ENCODE measurements around the gene MAD1L1. TPM values are rescaled to one million over a fixed set of nuclear protein-coding genes. Genes with fewer than 3 reads are reported as not detected.
A peak's percentile ranks its signal among the peaks of the same experiment; 100 is the strongest.
"Not testable (repeated sequence)": the region's sequence is repeated elsewhere in the genome, so short reads cannot be mapped to it uniquely, and the experiment has no call there.

The MAD1L1 gene
- total RNA-seq, 4 donors from 2014 or later: 60.3 to 149 (median 73.7) TPM

DNA sequence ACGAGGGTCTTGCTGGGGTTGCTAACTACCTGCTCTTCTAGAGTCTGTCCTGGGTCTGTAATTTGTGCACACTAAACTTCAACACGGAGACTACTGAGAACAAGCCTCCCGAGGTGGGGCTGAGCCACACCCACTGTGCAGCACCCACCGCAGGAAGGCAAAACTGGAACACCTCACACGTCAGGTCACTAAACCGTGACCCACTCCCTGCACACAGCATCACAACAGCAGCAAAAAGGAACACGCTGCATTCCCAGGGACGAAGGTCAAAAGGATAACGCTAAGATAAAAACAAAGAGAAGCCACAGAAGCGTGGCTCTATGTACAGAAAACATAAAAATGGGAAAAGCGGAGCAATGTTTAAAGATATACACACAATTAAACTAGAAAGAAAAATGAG, 170.1 kb downstream of the MAD1L1 start:
- DNase-seq (ENCODE audit: low spot score in 2 of 2): no peak
- Histone ChIP-seq H3K4me3 (no peak overlapping the region), H3K9me3 (peaks cover 0 to 9% (median 0%) of the 10 kb centered on the region in 4 donors), H3K27ac (peak overlapping the region in 1 of 4 donors; percentile 79), H3K4me1 (peaks cover 0 to 28% (median 3%) of the 10 kb centered on the region in 4 donors), H3K36me3 (peaks cover 0 to 32% (median 0%) of the 10 kb centered on the region in 3 donors), H3K27me3 (no peaks in the 10 kb centered on the region)
- TF ChIP-seq EP300 (IDR thresholded peaks at IDR 0.05) (no peak), POLR2A (IDR thresholded peaks at IDR 0.05) (no peak)
- TF ChIP-seq, protein P1, sequence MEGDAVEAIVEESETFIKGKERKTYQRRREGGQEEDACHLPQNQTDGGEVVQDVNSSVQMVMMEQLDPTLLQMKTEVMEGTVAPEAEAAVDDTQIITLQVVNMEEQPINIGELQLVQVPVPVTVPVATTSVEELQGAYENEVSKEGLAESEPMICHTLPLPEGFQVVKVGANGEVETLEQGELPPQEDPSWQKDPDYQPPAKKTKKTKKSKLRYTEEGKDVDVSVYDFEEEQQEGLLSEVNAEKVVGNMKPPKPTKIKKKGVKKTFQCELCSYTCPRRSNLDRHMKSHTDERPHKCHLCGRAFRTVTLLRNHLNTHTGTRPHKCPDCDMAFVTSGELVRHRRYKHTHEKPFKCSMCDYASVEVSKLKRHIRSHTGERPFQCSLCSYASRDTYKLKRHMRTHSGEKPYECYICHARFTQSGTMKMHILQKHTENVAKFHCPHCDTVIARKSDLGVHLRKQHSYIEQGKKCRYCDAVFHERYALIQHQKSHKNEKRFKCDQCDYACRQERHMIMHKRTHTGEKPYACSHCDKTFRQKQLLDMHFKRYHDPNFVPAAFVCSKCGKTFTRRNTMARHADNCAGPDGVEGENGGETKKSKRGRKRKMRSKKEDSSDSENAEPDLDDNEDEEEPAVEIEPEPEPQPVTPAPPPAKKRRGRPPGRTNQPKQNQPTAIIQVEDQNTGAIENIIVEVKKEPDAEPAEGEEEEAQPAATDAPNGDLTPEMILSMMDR (IDR thresholded peaks at IDR 0.05): no peak
- 75 to 81% methylated on average over 11 of the region's 11 CpGs for WGBS, 2 donors

DNA sequence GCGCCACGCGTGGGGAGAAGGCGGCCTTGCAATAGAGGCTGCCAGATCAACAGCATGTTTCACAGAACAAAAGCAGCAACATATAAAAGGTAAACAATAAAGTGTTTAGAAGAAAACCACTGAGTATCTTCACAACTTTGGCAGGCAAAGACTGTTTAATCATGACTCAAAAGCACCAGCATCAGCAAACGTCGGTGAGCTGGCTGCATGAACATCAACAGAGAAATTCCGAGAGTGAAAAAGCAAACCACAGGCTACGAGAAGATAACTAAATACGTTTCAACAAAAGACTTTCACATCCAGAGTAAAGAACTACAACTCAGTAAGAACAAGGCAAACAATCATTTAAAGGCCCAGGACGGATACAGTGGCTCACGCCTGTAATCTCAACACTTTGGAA, 172.0 kb downstream of the MAD1L1 start:
- Histone ChIP-seq H3K27ac (no peak overlapping the region), H3K4me3 (no peak overlapping the region), H3K36me3 (peaks cover 0 to 13% (median 0%) of the 10 kb centered on the region in 3 donors), H3K9me3 (peaks cover 0 to 9% (median 0%) of the 10 kb centered on the region in 4 donors), H3K27me3 (no peaks in the 10 kb centered on the region), H3K4me1 (peaks cover 0 to 19% (median 0%) of the 10 kb centered on the region in 4 donors)
- 89 to 90% methylated on average over 11 of the region's 11 CpGs for WGBS, 2 donors
- TF ChIP-seq, protein P1 (IDR thresholded peaks at IDR 0.05): no peak
- TF ChIP-seq POLR2A (IDR thresholded peaks at IDR 0.05) (no peak), EP300 (IDR thresholded peaks at IDR 0.05) (no peak)
- no peak for DNase-seq (ENCODE audit: low spot score in 2 of 2)

DNA sequence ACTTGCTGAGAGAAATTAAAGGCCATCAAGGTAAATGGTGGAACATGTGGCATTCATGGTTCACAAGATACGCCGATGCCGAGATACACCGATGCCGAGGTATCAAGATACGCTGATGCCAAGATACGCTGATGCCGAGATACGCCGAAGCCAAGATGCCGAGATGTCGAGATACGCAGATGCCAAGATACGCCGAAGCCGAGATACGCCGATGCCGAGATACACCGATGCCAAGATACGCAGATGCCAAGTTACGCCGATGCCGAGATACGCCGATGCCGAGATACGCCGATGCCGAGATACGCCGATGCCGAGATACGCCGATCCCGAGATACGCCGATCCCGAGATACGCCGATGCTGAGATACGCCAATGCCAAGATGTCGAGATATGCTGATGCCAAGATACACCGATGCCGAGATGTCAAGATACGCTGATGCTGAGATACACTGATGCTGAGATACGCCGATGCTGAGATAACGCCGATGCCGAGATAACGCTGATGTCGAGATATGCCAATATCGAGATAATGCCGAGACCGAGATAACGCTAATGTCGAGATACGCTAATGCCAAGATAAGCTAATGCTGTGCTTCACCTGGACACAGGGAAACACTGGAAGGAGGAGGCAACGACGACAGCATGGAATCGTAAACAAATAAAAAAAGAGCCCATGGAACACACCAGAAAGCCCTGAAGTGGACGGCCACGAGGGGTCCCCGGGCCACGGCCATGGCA, 172.6 kb downstream of the MAD1L1 start:
- H3K27ac ChIP-seq: no peak overlapping the region
- H3K9me3 ChIP-seq: peaks cover 0 to 9% (median 0%) of the 10 kb centered on the region in 4 donors
- H3K36me3 ChIP-seq: peaks cover 0 to 9% (median 0%) of the 10 kb centered on the region in 3 donors
- TF ChIP-seq EP300 (IDR thresholded peaks at IDR 0.05) (no peak), POLR2A (IDR thresholded peaks at IDR 0.05) (no peak)
- TF ChIP-seq, protein P1 (IDR thresholded peaks at IDR 0.05): no peak
- no peak overlapping the region for H3K4me3 ChIP-seq
- H3K27me3 ChIP-seq: no peaks in the 10 kb centered on the region
- peaks cover 0 to 16% (median 0%) of the 10 kb centered on the region in 4 donors for H3K4me1 ChIP-seq
- WGBS, 2 donors: 95 to 96% methylated on average over 66 of the region's 66 CpGs
- no peak for DNase-seq (ENCODE audit: low spot score in 2 of 2)

DNA sequence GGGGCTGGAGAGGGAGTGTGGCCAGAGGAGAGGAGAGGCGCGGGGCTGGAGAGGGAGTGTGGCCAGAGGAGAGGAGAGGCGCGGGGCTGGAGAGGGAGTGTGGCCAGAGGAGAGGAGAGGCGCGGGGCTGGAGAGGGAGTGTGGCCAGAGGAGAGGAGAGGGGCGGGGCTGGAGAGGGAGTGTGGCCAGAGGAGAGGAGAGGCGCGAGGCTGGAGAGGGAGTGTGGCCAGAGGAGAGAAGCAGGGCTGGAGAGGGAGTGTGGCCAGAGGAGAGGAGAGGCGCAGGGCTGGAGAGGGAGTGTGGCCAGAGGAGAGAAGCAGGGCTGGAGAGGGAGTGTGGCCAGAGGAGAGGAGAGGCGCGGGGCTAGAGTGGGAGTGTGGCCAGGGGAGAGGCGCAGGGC, 174.5 kb downstream of the MAD1L1 start:
- peaks cover 0 to 16% (median 0%) of the 10 kb centered on the region in 3 donors for H3K36me3 ChIP-seq
- not testable (repeated sequence) for DNase-seq (ENCODE audit: low spot score in 2 of 2); H3K9me3 ChIP-seq; H3K27me3 ChIP-seq; H3K27ac ChIP-seq; H3K4me3 ChIP-seq; H3K4me1 ChIP-seq
- 50 to 54% methylated on average over 7 to 12 of the region's 13 CpGs for WGBS, 2 donors

DNA sequence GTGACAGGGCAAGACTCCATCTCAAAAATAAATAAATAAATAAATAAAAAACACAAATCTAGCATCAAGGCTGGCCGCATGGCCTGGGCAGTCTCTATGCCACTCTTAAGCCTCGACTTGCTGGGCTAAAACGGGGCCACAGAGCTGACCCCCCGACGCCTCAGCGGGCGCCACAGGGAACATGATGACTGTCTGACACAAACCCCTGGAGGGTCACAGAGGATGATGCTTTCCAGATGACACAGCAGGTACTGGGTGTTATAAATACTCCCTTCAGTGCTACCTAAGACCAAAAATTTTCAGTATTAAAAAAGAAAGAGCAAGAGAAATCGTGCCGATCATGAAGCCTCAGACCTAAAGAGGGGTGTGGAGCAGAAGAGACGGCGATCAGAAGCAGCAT, 176.8 kb downstream of the MAD1L1 start:
- Histone ChIP-seq H3K4me3 (no peak overlapping the region), H3K27me3 (no peaks in the 10 kb centered on the region), H3K9me3 (peaks cover 0 to 9% (median 0%) of the 10 kb centered on the region in 4 donors), H3K27ac (no peak overlapping the region), H3K36me3 (peaks cover 0 to 20% (median 0%) of the 10 kb centered on the region in 3 donors), H3K4me1 (no peaks in the 10 kb centered on the region)
- DNase-seq (ENCODE audit: low spot score in 2 of 2): no peak
- 91 to 92% methylated on average over 11 of the region's 11 CpGs for WGBS, 2 donors
- TF ChIP-seq EP300 (IDR thresholded peaks at IDR 0.05) (no peak), POLR2A (IDR thresholded peaks at IDR 0.05) (no peak)
- TF ChIP-seq, protein P1 (IDR thresholded peaks at IDR 0.05): no peak
